B cell (primary cell): ENCODE results near the gene DPP10.

Source experiments
- CTCF ChIP-seq: fragments of 200-600 bp; IDR thresholded peaks from one replicate; pipeline ENCODE4 v1.8.0; 2022; ENCODE audit warnings: antibody characterized with exemption, mild to moderate bottlenecking
- EZH2 ChIP-seq: IDR thresholded peaks from 2 replicates; pipeline ENCODE4 v1.6.1; 2012; ENCODE audit warnings: borderline replicate concordance, low read depth, mild to moderate bottlenecking, moderate library complexity, low read length; ENCODE audit not compliant: insufficient read depth, poor library complexity, severe bottlenecking

- TF ChIP-seq EZH2 (no peak), CTCF (no peak)
Measured at GRCh38 chr2:115533081-115533480, 1090.6 kb downstream of the DPP10 start.
